ENCODE data around the gene CDH22. TPM values are rescaled to one million over a fixed set of nuclear protein-coding genes. Genes with fewer than 3 reads are reported as not detected.
A peak's percentile ranks its signal among the peaks of the same experiment; 100 is the strongest.

Gene CDH22
- total RNA-seq, 4 donors from 2014 or later = not detected

GRCh38 chr20:46213946-46214823, 94.1 kb downstream of the CDH22 start:
- H3K27me3 ChIP-seq = no peaks in the 10 kb centered on the region
- TF ChIP-seq, protein P1, sequence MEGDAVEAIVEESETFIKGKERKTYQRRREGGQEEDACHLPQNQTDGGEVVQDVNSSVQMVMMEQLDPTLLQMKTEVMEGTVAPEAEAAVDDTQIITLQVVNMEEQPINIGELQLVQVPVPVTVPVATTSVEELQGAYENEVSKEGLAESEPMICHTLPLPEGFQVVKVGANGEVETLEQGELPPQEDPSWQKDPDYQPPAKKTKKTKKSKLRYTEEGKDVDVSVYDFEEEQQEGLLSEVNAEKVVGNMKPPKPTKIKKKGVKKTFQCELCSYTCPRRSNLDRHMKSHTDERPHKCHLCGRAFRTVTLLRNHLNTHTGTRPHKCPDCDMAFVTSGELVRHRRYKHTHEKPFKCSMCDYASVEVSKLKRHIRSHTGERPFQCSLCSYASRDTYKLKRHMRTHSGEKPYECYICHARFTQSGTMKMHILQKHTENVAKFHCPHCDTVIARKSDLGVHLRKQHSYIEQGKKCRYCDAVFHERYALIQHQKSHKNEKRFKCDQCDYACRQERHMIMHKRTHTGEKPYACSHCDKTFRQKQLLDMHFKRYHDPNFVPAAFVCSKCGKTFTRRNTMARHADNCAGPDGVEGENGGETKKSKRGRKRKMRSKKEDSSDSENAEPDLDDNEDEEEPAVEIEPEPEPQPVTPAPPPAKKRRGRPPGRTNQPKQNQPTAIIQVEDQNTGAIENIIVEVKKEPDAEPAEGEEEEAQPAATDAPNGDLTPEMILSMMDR (IDR thresholded peaks at IDR 0.05) = no peak
- H3K4me3 ChIP-seq = no peak overlapping the region
- H3K4me1 ChIP-seq = no peaks in the 10 kb centered on the region
- H3K9me3 ChIP-seq = no peaks in the 10 kb centered on the region
- H3K36me3 ChIP-seq = no peaks in the 10 kb centered on the region
- no peak overlapping the region for H3K27ac ChIP-seq
- DNase-seq = no peak

DNA sequence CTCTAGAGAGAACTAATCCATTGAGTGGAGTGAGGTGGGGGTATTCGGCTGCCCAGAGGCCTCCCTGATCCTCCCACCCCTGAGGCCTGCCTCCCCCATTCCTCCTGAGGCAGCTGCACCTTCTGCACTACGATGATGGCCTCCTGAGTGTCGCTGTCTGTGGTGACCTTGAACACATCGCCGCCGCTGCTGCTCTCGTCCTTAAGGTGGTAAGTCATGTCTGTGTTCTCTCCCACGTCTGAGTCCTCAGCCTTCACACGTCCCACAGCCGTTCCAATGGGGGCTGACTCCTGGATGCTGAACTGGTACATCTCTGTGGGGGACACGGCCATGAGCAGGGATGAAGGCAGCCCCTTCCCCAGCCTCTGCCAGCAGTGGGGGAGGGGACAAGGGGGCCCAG, 95.4 kb downstream of the CDH22 start:
- Histone ChIP-seq H3K36me3 (no peaks in the 10 kb centered on the region), H3K4me1 (no peaks in the 10 kb centered on the region), H3K27ac (no peak overlapping the region), H3K9me3 (no peaks in the 10 kb centered on the region), H3K27me3 (no peaks in the 10 kb centered on the region), H3K4me3 (no peak overlapping the region)
- TF ChIP-seq POLR2A (IDR thresholded peaks at IDR 0.05) = no peak
- TF ChIP-seq, protein P1 (IDR thresholded peaks at IDR 0.05) = no peak
- peak in 1 of 3 donors; percentile 42 for DNase-seq

DNA sequence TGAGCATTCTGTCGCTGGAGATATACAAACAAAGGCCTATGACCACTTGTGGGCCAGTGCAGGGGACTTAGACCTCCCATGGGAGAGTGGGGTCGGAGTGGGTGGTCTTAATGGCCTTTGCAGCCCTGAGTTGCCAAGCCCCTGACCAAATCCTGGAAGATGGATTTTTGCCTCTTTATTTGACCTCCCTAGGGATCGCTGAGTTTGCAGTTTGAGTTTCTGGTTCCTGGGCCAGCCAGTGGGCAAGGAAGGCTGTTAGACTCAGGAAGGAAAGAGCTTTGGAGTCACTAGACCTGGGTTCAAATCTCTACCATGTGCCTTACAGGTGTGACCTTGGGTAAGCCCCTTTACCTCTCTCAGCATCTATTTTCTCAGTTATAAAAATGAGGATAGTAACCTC, 96.0 kb downstream of the CDH22 start:
- no peak for TF ChIP-seq POLR2A (IDR thresholded peaks at IDR 0.05)
- TF ChIP-seq, protein P1 (IDR thresholded peaks at IDR 0.05) = no peak
- Histone ChIP-seq H3K4me1 (no peaks in the 10 kb centered on the region), H3K36me3 (no peaks in the 10 kb centered on the region), H3K4me3 (no peak overlapping the region), H3K27me3 (no peaks in the 10 kb centered on the region), H3K27ac (no peak overlapping the region), H3K9me3 (no peaks in the 10 kb centered on the region)
- DNase-seq = peak in 1 of 3 donors; percentile 6

DNA sequence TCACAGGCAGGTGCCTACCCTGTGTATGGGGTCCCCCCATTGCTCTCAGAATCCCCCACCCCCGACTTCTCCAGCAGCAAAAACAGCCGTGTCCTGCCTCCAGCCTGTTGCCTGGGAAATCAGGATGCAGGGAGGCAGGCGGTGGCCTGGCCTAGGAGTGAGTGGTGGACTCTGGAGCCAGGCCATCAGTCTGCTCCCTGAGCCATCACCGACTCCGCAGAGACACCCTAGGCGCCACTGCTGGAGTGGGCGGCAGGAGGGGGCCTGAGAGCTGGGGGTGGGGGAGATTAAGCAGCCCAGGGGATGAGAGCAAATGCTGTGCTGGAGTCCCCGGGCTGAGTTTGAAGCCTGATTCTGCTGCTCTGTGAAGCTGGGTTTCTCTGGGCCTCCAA, 97.0 kb downstream of the CDH22 start:
- Histone ChIP-seq H3K36me3 (no peaks in the 10 kb centered on the region), H3K27me3 (no peaks in the 10 kb centered on the region), H3K4me3 (no peak overlapping the region), H3K27ac (no peak overlapping the region), H3K9me3 (no peaks in the 10 kb centered on the region), H3K4me1 (no peaks in the 10 kb centered on the region)
- no peak for TF ChIP-seq POLR2A (IDR thresholded peaks at IDR 0.05)
- TF ChIP-seq, protein P1 (IDR thresholded peaks at IDR 0.05) = no peak
- DNase-seq = peak in 1 of 3 donors; percentile 11

DNA sequence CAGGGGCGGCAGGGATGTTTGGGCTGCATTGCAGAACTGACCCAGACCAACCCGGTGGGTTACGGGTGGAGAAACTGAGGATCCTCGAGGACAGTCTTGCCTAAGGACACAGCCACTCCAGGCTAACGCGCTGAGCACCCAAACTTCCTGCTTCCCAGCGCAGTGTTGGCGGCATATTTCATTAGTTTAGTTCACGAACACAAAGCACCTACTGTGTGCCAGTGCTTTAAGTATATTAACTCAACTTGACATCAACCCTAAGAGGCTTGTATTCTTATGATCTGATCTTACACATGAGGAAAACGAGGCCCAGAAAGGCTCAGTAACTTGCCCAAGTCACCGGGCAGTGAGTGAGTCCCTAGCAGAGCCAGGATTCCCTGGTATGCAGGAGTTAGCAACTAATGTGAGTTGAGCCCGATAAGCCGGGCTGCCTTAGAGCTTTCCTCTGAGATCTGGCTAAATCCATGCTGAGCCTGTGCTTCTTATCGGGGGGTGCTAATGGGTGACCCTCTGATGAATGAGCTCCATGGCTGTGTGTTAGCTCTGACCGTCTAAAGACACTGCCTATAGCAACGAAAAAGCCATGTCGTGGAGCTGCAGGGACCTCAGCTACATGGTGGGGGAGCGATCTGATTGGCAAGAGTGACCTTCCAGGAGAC, 97.5 kb downstream of the CDH22 start:
- Histone ChIP-seq H3K4me1 (peaks cover 0 to 2% (median 0%) of the 10 kb centered on the region in 4 donors), H3K4me3 (no peak overlapping the region), H3K36me3 (no peaks in the 10 kb centered on the region), H3K27ac (no peak overlapping the region), H3K27me3 (no peaks in the 10 kb centered on the region), H3K9me3 (no peaks in the 10 kb centered on the region)
- DNase-seq = no peak
- TF ChIP-seq POLR2A (IDR thresholded peaks at IDR 0.05) = no peak
- TF ChIP-seq, protein P1 (IDR thresholded peaks at IDR 0.05) = no peak
